Ascending aorta (tissue), 2 donors: ENCODE measurements around the gene CCL11. TPM values are rescaled to one million over a fixed set of nuclear protein-coding genes. Genes with fewer than 3 reads are reported as not detected.
"Not testable (repeated sequence)": the region's sequence is repeated elsewhere in the genome, so short reads cannot be mapped to it uniquely, and the experiment has no call there.

Experiments
- DNase-seq, 2 donors: peaks; one replicate each; pipeline ENCODE4 v3.0.0-alpha.2; 2019; ENCODE audit warnings: low spot score in 2 of 2
- H3K27ac ChIP-seq, 2 donors: fragments of 200-600 bp; sonication (generic); one replicate each; pipeline ENCODE4 v1.5.1; 2016 to 2017; ENCODE audit warnings: mild to moderate bottlenecking in 1 of 2
- H3K27me3 ChIP-seq: fragments of 200-600 bp; sonication (generic); one replicate; pipeline ENCODE4 v1.5.1; 2017
- H3K36me3 ChIP-seq, 2 donors: fragments of 200-600 bp; sonication (generic); one replicate each; pipeline ENCODE4 v1.5.1; 2016
- H3K4me1 ChIP-seq, 2 donors: fragments of 200-600 bp; sonication (generic); one replicate each; pipeline ENCODE4 v1.5.1; 2016 to 2017; ENCODE audit warnings: mild to moderate bottlenecking in 1 of 2
- H3K4me3 ChIP-seq, 2 donors: fragments of 200-600 bp; sonication (generic); one replicate each; pipeline ENCODE4 v1.5.1; 2016 to 2017; ENCODE audit warnings: mild to moderate bottlenecking in 1 of 2
- H3K9me3 ChIP-seq, 2 donors: fragments of 200-600 bp; sonication (generic); one replicate each; pipeline ENCODE4 v1.5.1; 2016
- CTCF ChIP-seq, 3 experiments: fragments of 200-600 bp in 2 of 3; fragments of 450-650 bp in 1 of 3; sonication (generic) in 2 of 3; IDR thresholded peaks; one replicate each; pipeline ENCODE4 v1.5.1; 2016 to 2019; ENCODE audit warnings: antibody characterized with exemption in 3 of 3, mild to moderate bottlenecking in 1 of 3, moderate library complexity in 1 of 3
- intact Hi-C: fragments of 100-400 bp; cut with DNase I; formaldehyde crosslinking; loops from one replicate; pipeline ENCODE4 v1.15.1; 2023
- total RNA-seq: library from RNA; depleted of rRNA; stranded (reverse); fragments of >200 nt; gene quantifications from one replicate; pipeline ENCODE4 v1.1.0, GENCODE V29; 2016

Gene CCL11
- total RNA-seq, 1 donor from 2014 or later, result not detected

GRCh38 chr17:34319039-34319483 is 33.5 kb downstream of the CCL11 start, which contains the start of gene CCL8:
CCL8 (plus strand) TSS chr17:34319435; CDS start chr17:34319502, 67 bp downstream.
- intact Hi-C loops, result no loop called here
- Histone ChIP-seq H3K27ac (no peak within 1 kb of the TSS), H3K9me3 (peaks cover 0 to under 1% of the 10 kb centered on the region in 2 donors), H3K27me3 (no peaks in the 10 kb centered on the region), H3K36me3 (no peaks in the 10 kb centered on the region), H3K4me3 (no peak within 1 kb of the TSS), H3K4me1 (peaks cover 2 to 7% of the 10 kb centered on the region in 2 donors)
- TF ChIP-seq CTCF (IDR thresholded peaks at IDR 0.05), result no peak
- DNase-seq, result no peak

- H3K9me3 ChIP-seq, result peaks cover 0 to 9% of the 10 kb centered on the region in 2 donors
- H3K4me3 ChIP-seq, result no peak overlapping the region
- no peaks in the 10 kb centered on the region for H3K4me1 ChIP-seq
- no peak for DNase-seq
- H3K27me3 ChIP-seq, result no peaks in the 10 kb centered on the region
- no peak for TF ChIP-seq CTCF (IDR thresholded peaks at IDR 0.05)
- peak overlapping the region in 1 of 2 donors; percentile 38 for H3K27ac ChIP-seq
- no peaks in the 10 kb centered on the region for H3K36me3 ChIP-seq
- intact Hi-C loops, result no loop called here
Measured at GRCh38 chr17:34321964-34322363, 36.4 kb downstream of the CCL11 start.

- DNase-seq, H3K27ac ChIP-seq, H3K4me1 ChIP-seq, intact Hi-C loops, H3K36me3 ChIP-seq, H3K4me3 ChIP-seq, H3K27me3 ChIP-seq, H3K9me3 ChIP-seq: not testable (repeated sequence)
Measured at GRCh38 chr17:34327580-34327979, 42.0 kb downstream of the CCL11 start.

GRCh38 chr17:34337701-34338100 is 52.2 kb downstream of the CCL11 start:
- Histone ChIP-seq H3K4me1 (no peaks in the 10 kb centered on the region), H3K9me3 (no peaks in the 10 kb centered on the region), H3K36me3 (no peaks in the 10 kb centered on the region), H3K27me3 (no peaks in the 10 kb centered on the region), H3K4me3 (no peak overlapping the region), H3K27ac (no peak overlapping the region)
- DNase-seq, result no peak
- intact Hi-C loops, result no loop called here
- TF ChIP-seq CTCF (IDR thresholded peaks at IDR 0.05), result no peak

Other genes starting within 250 kb of the CCL11 start
- gene CCL2, start 30.5 kb upstream of the CCL11 start, total RNA-seq, result 162 TPM
- gene CCL7, start 15.5 kb upstream of the CCL11 start, total RNA-seq, result not detected
- gene CCL8, start 33.7 kb downstream of the CCL11 start, total RNA-seq, result not detected
- gene CCL13, start 70.7 kb downstream of the CCL11 start, total RNA-seq, result not detected
- not detected for gene CCL1, start 77.5 kb downstream of the CCL11 start, total RNA-seq